GM08714 (cell line): ENCODE data around the gene SHC4.
"Not testable (repeated sequence)": the region's sequence is repeated elsewhere in the genome, so short reads cannot be mapped to it uniquely, and the experiment has no call there.

Source experiments
- H3K4me3 ChIP-seq: fragments of 200-500 bp; sonication (Bioruptor generic); 2 replicates; pipeline ENCODE4 v1.5.1; 2014; ENCODE audit warnings: mild to moderate bottlenecking, low read length, inconsistent platforms
- ZNF274 ChIP-seq: IDR thresholded peaks from 2 replicates; pipeline ENCODE4 v1.6.1; 2012; ENCODE audit warnings: mild to moderate bottlenecking, low read depth, low read length

SHC4 gene

GRCh38 chr15:48803877-48804276 lies 159.8 kb downstream of the SHC4 start:
- TF ChIP-seq ZNF274 = no peak
- H3K4me3 ChIP-seq = no peak overlapping the region

- TF ChIP-seq ZNF274 = no peak
Measured at GRCh38 chr15:48802867-48803266, 160.9 kb downstream of the SHC4 start.

GRCh38 chr15:48802257-48802656 lies 161.5 kb downstream of the SHC4 start:
- no peak for TF ChIP-seq ZNF274
- no peak overlapping the region for H3K4me3 ChIP-seq

More at GRCh38 chr15:48802867-48803266, 160.9 kb downstream of the SHC4 start:
- H3K4me3 ChIP-seq = no peak overlapping the region

- H3K4me3 ChIP-seq = no peak overlapping the region
Measured at GRCh38 chr15:48800811-48801455, 162.8 kb downstream of the SHC4 start.

GRCh38 chr15:48800245-48800644 lies 163.5 kb downstream of the SHC4 start:
- TF ChIP-seq ZNF274 = no peak
- no peak overlapping the region for H3K4me3 ChIP-seq

More at GRCh38 chr15:48800811-48801455, 162.8 kb downstream of the SHC4 start:
- no peak for TF ChIP-seq ZNF274

GRCh38 chr15:48798319-48798718 lies 165.4 kb downstream of the SHC4 start:
- no peak for TF ChIP-seq ZNF274

GRCh38 chr15:48796930-48797329 lies 166.8 kb downstream of the SHC4 start:
- H3K4me3 ChIP-seq = no peak overlapping the region
- TF ChIP-seq ZNF274 = no peak

More at GRCh38 chr15:48798319-48798718, 165.4 kb downstream of the SHC4 start:
- no peak overlapping the region for H3K4me3 ChIP-seq

- H3K4me3 ChIP-seq = no peak overlapping the region
- TF ChIP-seq ZNF274 = no peak
Measured at GRCh38 chr15:48796521-48796920, 167.2 kb downstream of the SHC4 start.

GRCh38 chr15:48795901-48796300 lies 167.8 kb downstream of the SHC4 start:
- H3K4me3 ChIP-seq = no peak overlapping the region
- TF ChIP-seq ZNF274 = no peak

GRCh38 chr15:48794697-48795134 lies 169.0 kb downstream of the SHC4 start:
- no peak for TF ChIP-seq ZNF274
- H3K4me3 ChIP-seq = peak overlapping the region; percentile 47; the same call in 1 of the 2 replicates

- H3K4me3 ChIP-seq = no peak overlapping the region
- no peak for TF ChIP-seq ZNF274
Measured at GRCh38 chr15:48792408-48792807, 171.3 kb downstream of the SHC4 start.

GRCh38 chr15:48790466-48791115 lies 173.1 kb downstream of the SHC4 start:
- H3K4me3 ChIP-seq = not testable (repeated sequence)

- no peak for TF ChIP-seq ZNF274
- H3K4me3 ChIP-seq = no peak overlapping the region
Measured at GRCh38 chr15:48785712-48786111, 178.0 kb downstream of the SHC4 start.

GRCh38 chr15:48785195-48785594 lies 178.5 kb downstream of the SHC4 start:
- TF ChIP-seq ZNF274 = no peak
- no peak overlapping the region for H3K4me3 ChIP-seq

- H3K4me3 ChIP-seq = no peak overlapping the region
- no peak for TF ChIP-seq ZNF274
Measured at GRCh38 chr15:48784756-48785155, 179.0 kb downstream of the SHC4 start.
